ENCODE measurements around the gene CHCHD5.
A peak's percentile ranks its signal among the peaks of the same experiment; 100 is the strongest.

Gene CHCHD5

GRCh38 chr2:112633708-112634107 is 49.3 kb downstream of the CHCHD5 start:
- Histone ChIP-seq H3K27ac (ENCODE audit: low read depth in 2 of 2, low read length in 2 of 2) (no peak overlapping the region), H3K27me3 (ENCODE audit: control insufficient read depth in 2 of 2, insufficient read depth in 2 of 2, low read length in 2 of 2) (peaks cover 0 to 2% of the 10 kb centered on the region in 2 donors), H3K9ac (ENCODE audit: low read depth in 1 of 2, low read length in 2 of 2) (no peak overlapping the region), H3K4me3 (ENCODE audit: low read length in 2 of 2) (no peak overlapping the region), H3K4me1 (ENCODE audit: control insufficient read depth in 2 of 2, insufficient read depth in 2 of 2, low read length in 2 of 2) (peaks cover 2 to 23% of the 10 kb centered on the region in 2 donors), H3K9me3 (ENCODE audit: control insufficient read depth in 2 of 2, low read length in 2 of 2) (no peaks in the 10 kb centered on the region), H3K36me3 (ENCODE audit: control insufficient read depth in 2 of 2, insufficient read depth in 2 of 2, low read length in 2 of 2) (no peaks in the 10 kb centered on the region)

GRCh38 chr2:112634153-112634873 is 49.9 kb downstream of the CHCHD5 start:
- Histone ChIP-seq H3K9ac (ENCODE audit: low read depth in 1 of 2, low read length in 2 of 2) (no peak overlapping the region), H3K4me3 (ENCODE audit: low read length in 2 of 2) (no peak overlapping the region), H3K4me1 (ENCODE audit: control insufficient read depth in 2 of 2, insufficient read depth in 2 of 2, low read length in 2 of 2) (peaks cover 6 to 23% of the 10 kb centered on the region in 2 donors), H3K27ac (ENCODE audit: low read depth in 2 of 2, low read length in 2 of 2) (no peak overlapping the region), H3K36me3 (ENCODE audit: control insufficient read depth in 2 of 2, insufficient read depth in 2 of 2, low read length in 2 of 2) (no peaks in the 10 kb centered on the region), H3K9me3 (ENCODE audit: control insufficient read depth in 2 of 2, low read length in 2 of 2) (no peaks in the 10 kb centered on the region), H3K27me3 (ENCODE audit: control insufficient read depth in 2 of 2, insufficient read depth in 2 of 2, low read length in 2 of 2) (peaks cover 0 to 2% of the 10 kb centered on the region in 2 donors)

GRCh38 chr2:112634874-112635157 is 50.4 kb downstream of the CHCHD5 start:
- no peak overlapping the region for H3K4me3 ChIP-seq (ENCODE audit: low read length in 2 of 2)
- H3K36me3 ChIP-seq (ENCODE audit: control insufficient read depth in 2 of 2, insufficient read depth in 2 of 2, low read length in 2 of 2) = no peaks in the 10 kb centered on the region
- H3K4me1 ChIP-seq (ENCODE audit: control insufficient read depth in 2 of 2, insufficient read depth in 2 of 2, low read length in 2 of 2) = peaks cover 6 to 23% of the 10 kb centered on the region in 2 donors
- no peak overlapping the region for H3K9ac ChIP-seq (ENCODE audit: low read depth in 1 of 2, low read length in 2 of 2)
- H3K9me3 ChIP-seq (ENCODE audit: control insufficient read depth in 2 of 2, low read length in 2 of 2) = no peaks in the 10 kb centered on the region
- peaks cover 0 to 2% of the 10 kb centered on the region in 2 donors for H3K27me3 ChIP-seq (ENCODE audit: control insufficient read depth in 2 of 2, insufficient read depth in 2 of 2, low read length in 2 of 2)
- no peak overlapping the region for H3K27ac ChIP-seq (ENCODE audit: low read depth in 2 of 2, low read length in 2 of 2)

GRCh38 chr2:112636605-112637288 is 52.3 kb downstream of the CHCHD5 start:
- Histone ChIP-seq H3K27ac (ENCODE audit: low read depth in 2 of 2, low read length in 2 of 2) (no peak overlapping the region), H3K36me3 (ENCODE audit: control insufficient read depth in 2 of 2, insufficient read depth in 2 of 2, low read length in 2 of 2) (no peaks in the 10 kb centered on the region), H3K4me3 (ENCODE audit: low read length in 2 of 2) (peak overlapping the region in 1 of 2 donors; percentile 3), H3K4me1 (ENCODE audit: control insufficient read depth in 2 of 2, insufficient read depth in 2 of 2, low read length in 2 of 2) (peaks cover 10 to 19% of the 10 kb centered on the region in 2 donors), H3K9ac (ENCODE audit: low read depth in 1 of 2, low read length in 2 of 2) (no peak overlapping the region), H3K27me3 (ENCODE audit: control insufficient read depth in 2 of 2, insufficient read depth in 2 of 2, low read length in 2 of 2) (peaks cover 0 to 2% of the 10 kb centered on the region in 2 donors), H3K9me3 (ENCODE audit: control insufficient read depth in 2 of 2, low read length in 2 of 2) (no peaks in the 10 kb centered on the region)

GRCh38 chr2:112637289-112637660 is 52.9 kb downstream of the CHCHD5 start:
- Histone ChIP-seq H3K4me1 (ENCODE audit: control insufficient read depth in 2 of 2, insufficient read depth in 2 of 2, low read length in 2 of 2) (peaks cover 10 to 17% of the 10 kb centered on the region in 2 donors), H3K9ac (ENCODE audit: low read depth in 1 of 2, low read length in 2 of 2) (no peak overlapping the region), H3K27me3 (ENCODE audit: control insufficient read depth in 2 of 2, insufficient read depth in 2 of 2, low read length in 2 of 2) (peaks cover 0 to 2% of the 10 kb centered on the region in 2 donors), H3K27ac (ENCODE audit: low read depth in 2 of 2, low read length in 2 of 2) (no peak overlapping the region), H3K36me3 (ENCODE audit: control insufficient read depth in 2 of 2, insufficient read depth in 2 of 2, low read length in 2 of 2) (no peaks in the 10 kb centered on the region), H3K9me3 (ENCODE audit: control insufficient read depth in 2 of 2, low read length in 2 of 2) (no peaks in the 10 kb centered on the region), H3K4me3 (ENCODE audit: low read length in 2 of 2) (no peak overlapping the region)

Measured in mucosa of rectum (tissue), 2 donors.